ENCODE data around the gene KHDRBS2. TPM values are rescaled to one million over a fixed set of nuclear protein-coding genes. Genes with fewer than 3 reads are reported as not detected.
"Not testable (repeated sequence)": the region's sequence is repeated elsewhere in the genome, so short reads cannot be mapped to it uniquely, and the experiment has no call there.

The KHDRBS2 gene
- total RNA-seq, 4 donors from 2014 or later = not detected

DNA sequence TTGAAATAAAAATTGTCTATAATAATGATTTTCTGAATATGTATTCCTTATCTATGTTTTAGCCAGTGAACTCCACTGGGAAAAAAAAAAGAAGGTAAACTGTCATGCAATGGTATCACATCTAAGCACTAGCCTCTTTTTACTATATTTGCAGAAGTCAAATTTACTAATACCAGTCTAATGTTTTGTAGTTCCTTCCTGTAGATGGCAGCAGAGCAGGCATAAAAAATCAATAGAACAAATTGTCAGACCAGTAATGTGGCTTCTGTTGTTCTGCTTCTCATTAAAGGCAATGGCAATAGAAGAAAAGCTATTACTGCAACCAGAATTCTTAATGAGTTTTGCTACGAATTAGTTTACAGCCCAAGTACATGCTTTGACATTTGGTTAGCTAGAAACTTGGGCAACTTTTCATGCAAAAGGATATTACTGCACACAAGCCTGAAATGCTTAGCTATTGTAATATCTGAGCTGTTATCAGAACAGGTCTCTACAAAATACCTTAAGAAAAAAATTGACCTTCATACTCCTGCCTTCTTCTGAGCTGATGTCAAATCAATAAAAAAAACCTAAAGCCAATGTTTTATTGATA is 476.9 kb downstream of the KHDRBS2 start:
- WGBS, 2 donors = 0 to 12% methylated on average over 1 of the region's 1 CpG
- intact Hi-C loops (cut with DNase I) = no loop called here
- DNase-seq = no peak

GRCh38 chr6:61787998-61788397 is 498.0 kb downstream of the KHDRBS2 start:
- no peak overlapping the region for H3K27ac ChIP-seq
- no peak overlapping the region for H3K4me3 ChIP-seq
- no peaks in the 10 kb centered on the region for H3K27me3 ChIP-seq
- no peaks in the 10 kb centered on the region for H3K4me1 ChIP-seq
- WGBS, 2 donors = 83 to 90% methylated on average over 1 of the region's 1 CpG
- no peaks in the 10 kb centered on the region for H3K9me3 ChIP-seq
- H3K36me3 ChIP-seq = no peaks in the 10 kb centered on the region
- no peak for DNase-seq
- TF ChIP-seq POLR2A (IDR thresholded peaks at IDR 0.05) = no peak
- TF ChIP-seq, protein P1, sequence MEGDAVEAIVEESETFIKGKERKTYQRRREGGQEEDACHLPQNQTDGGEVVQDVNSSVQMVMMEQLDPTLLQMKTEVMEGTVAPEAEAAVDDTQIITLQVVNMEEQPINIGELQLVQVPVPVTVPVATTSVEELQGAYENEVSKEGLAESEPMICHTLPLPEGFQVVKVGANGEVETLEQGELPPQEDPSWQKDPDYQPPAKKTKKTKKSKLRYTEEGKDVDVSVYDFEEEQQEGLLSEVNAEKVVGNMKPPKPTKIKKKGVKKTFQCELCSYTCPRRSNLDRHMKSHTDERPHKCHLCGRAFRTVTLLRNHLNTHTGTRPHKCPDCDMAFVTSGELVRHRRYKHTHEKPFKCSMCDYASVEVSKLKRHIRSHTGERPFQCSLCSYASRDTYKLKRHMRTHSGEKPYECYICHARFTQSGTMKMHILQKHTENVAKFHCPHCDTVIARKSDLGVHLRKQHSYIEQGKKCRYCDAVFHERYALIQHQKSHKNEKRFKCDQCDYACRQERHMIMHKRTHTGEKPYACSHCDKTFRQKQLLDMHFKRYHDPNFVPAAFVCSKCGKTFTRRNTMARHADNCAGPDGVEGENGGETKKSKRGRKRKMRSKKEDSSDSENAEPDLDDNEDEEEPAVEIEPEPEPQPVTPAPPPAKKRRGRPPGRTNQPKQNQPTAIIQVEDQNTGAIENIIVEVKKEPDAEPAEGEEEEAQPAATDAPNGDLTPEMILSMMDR (IDR thresholded peaks at IDR 0.05) = no peak
- intact Hi-C loops (cut with DNase I) = no loop called here

More for the DNA sequence above, 476.9 kb downstream of the KHDRBS2 start:
- no peaks in the 10 kb centered on the region for H3K4me1 ChIP-seq
- TF ChIP-seq, protein P1 (IDR thresholded peaks at IDR 0.05) = peak in 1 of 6 experiments; percentile 21
- TF ChIP-seq POLR2A (IDR thresholded peaks at IDR 0.05) = no peak
- H3K36me3 ChIP-seq = no peaks in the 10 kb centered on the region
- no peak overlapping the region for H3K4me3 ChIP-seq
- H3K27ac ChIP-seq = no peak overlapping the region
- H3K9me3 ChIP-seq = peaks cover 0 to 10% (median 3%) of the 10 kb centered on the region in 3 donors
- no peaks in the 10 kb centered on the region for H3K27me3 ChIP-seq

DNA sequence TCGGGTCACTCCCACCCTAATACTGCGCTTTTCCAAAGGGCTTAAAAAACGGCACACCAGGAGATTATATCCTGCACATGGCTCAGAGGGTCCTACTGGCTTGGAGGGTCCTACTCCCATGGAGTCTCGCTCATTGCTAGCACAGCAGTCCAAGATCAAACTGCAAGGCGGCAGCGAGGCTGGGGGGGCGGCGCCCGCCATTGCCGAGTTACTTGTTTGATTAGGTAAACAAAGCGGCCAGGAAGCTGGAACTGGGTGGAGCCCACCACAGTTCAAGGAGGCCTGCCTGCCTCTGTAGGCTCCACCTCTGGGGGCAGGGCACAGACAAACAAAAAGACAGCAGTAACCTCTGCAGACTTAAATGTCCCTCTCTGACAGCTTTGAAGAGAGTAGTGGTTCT is 516.6 kb downstream of the KHDRBS2 start:
- DNase-seq; H3K4me1 ChIP-seq; H3K36me3 ChIP-seq; H3K4me3 ChIP-seq; intact Hi-C loops (cut with DNase I); H3K27me3 ChIP-seq; H3K27ac ChIP-seq: not testable (repeated sequence)
- H3K9me3 ChIP-seq = peaks cover 0 to 16% (median 0%) of the 10 kb centered on the region in 3 donors
- WGBS, 2 donors = 90 to 98% methylated on average over 3 to 8 of the region's 11 CpGs

DNA sequence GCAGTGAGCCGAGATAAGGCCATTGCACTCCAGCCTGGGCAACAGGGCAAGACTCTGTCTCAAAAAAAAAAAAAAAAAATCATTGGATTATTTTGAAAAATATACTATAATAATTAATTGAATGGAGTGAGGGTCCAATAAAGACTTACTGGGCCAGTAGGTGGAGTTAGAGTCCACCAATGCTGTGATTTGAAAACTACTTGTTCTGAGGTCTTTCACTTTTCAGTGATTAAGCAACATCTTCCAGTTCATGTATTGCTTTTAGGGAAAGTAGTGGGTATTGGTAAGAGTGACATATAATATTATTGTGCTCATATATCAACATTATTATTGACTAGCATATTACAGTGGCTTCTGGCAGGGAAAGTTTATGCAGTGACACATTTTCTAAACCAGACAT is 530.3 kb downstream of the KHDRBS2 start:
- WGBS, 2 donors = 47 to 71% methylated on average over 1 of the region's 1 CpG

DNA sequence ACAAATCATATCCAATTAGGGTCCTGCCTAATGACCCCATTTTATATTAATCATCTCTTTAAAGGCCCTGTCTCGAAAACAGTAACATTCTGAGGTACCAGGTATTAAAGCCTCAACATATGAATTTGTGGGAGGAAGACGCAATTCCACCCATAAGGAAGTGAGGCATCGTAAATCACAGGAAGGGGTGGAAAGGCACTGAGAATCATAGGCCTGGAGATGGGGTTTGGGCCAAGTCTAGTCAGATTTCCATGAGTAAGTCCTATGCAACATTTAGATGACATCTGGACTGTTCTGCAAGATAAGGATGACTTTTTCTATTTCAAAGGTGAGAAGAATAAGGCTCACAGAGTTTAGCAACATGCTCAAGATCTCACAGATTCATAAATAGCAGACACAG is 534.0 kb downstream of the KHDRBS2 start:
- 58 to 72% methylated on average over 3 of the region's 3 CpGs for WGBS, 2 donors
- intact Hi-C loops (cut with DNase I) = no loop called here

More for the DNA sequence above, 530.3 kb downstream of the KHDRBS2 start:
- no peaks in the 10 kb centered on the region for H3K4me1 ChIP-seq
- TF ChIP-seq, protein P1 (IDR thresholded peaks at IDR 0.05) = no peak
- no peak for TF ChIP-seq POLR2A (IDR thresholded peaks at IDR 0.05)
- intact Hi-C loops (cut with DNase I) = no loop called here
- H3K27me3 ChIP-seq = no peaks in the 10 kb centered on the region
- no peak for DNase-seq
- H3K4me3 ChIP-seq = no peak overlapping the region
- H3K36me3 ChIP-seq = no peaks in the 10 kb centered on the region
- H3K9me3 ChIP-seq = no peaks in the 10 kb centered on the region
- H3K27ac ChIP-seq = no peak overlapping the region

More for the DNA sequence above, 534.0 kb downstream of the KHDRBS2 start:
- TF ChIP-seq, protein P1 (IDR thresholded peaks at IDR 0.05) = no peak
- no peak for TF ChIP-seq POLR2A (IDR thresholded peaks at IDR 0.05)
- no peaks in the 10 kb centered on the region for H3K36me3 ChIP-seq
- H3K27me3 ChIP-seq = no peaks in the 10 kb centered on the region
- no peak overlapping the region for H3K4me3 ChIP-seq
- no peaks in the 10 kb centered on the region for H3K4me1 ChIP-seq
- no peaks in the 10 kb centered on the region for H3K9me3 ChIP-seq
- no peak for DNase-seq
- H3K27ac ChIP-seq = no peak overlapping the region
